ENCODE data around the gene NUTF2. TPM values are rescaled to one million over a fixed set of nuclear protein-coding genes. Genes with fewer than 3 reads are reported as not detected.

The NUTF2 gene
- total RNA-seq, 1 donor from 2014 or later, result 121 TPM

GRCh38 chr16:67804853-67805542, 41.7 kb upstream of the NUTF2 start:
- no peak for DNase-seq (ENCODE audit: extremely low spot score, unreplicated experiment)
- Mint-ChIP-seq H3K4me3 (ENCODE audit: unreplicated experiment) (peak overlapping the region; percentile 95), H3K9me3 (ENCODE audit: unreplicated experiment) (no peaks in the 10 kb centered on the region), H3K4me1 (ENCODE audit: unreplicated experiment) (peaks cover 19% of the 10 kb centered on the region), H3K27me3 (ENCODE audit: unreplicated experiment) (no peaks in the 10 kb centered on the region), H3K36me3 (ENCODE audit: unreplicated experiment) (peaks cover 9% of the 10 kb centered on the region), H3K27ac (ENCODE audit: unreplicated experiment) (peak overlapping the region; percentile 97)
- no peak for TF ChIP-seq CTCF (IDR thresholded peaks at IDR 0.05)

GRCh38 chr16:67805718-67806427, 40.9 kb upstream of the NUTF2 start:
- no peak for DNase-seq (ENCODE audit: extremely low spot score, unreplicated experiment)
- peak overlapping the region; percentile 97 for H3K27ac Mint-ChIP-seq (ENCODE audit: unreplicated experiment)
- H3K36me3 Mint-ChIP-seq (ENCODE audit: unreplicated experiment), result peaks cover 3% of the 10 kb centered on the region
- TF ChIP-seq CTCF (IDR thresholded peaks at IDR 0.05), result no peak
- no peaks in the 10 kb centered on the region for H3K27me3 Mint-ChIP-seq (ENCODE audit: unreplicated experiment)
- peaks cover 15% of the 10 kb centered on the region for H3K4me1 Mint-ChIP-seq (ENCODE audit: unreplicated experiment)
- no peaks in the 10 kb centered on the region for H3K9me3 Mint-ChIP-seq (ENCODE audit: unreplicated experiment)
- H3K4me3 Mint-ChIP-seq (ENCODE audit: unreplicated experiment), result peak overlapping the region; percentile 95

- peaks cover 15% of the 10 kb centered on the region for H3K4me1 Mint-ChIP-seq (ENCODE audit: unreplicated experiment)
- no peaks in the 10 kb centered on the region for H3K9me3 Mint-ChIP-seq (ENCODE audit: unreplicated experiment)
- peaks cover 2% of the 10 kb centered on the region for H3K36me3 Mint-ChIP-seq (ENCODE audit: unreplicated experiment)
- peak; percentile 99 for DNase-seq (ENCODE audit: extremely low spot score, unreplicated experiment)
- peak within 1 kb of the TSS; percentile 97 for H3K27ac Mint-ChIP-seq (ENCODE audit: unreplicated experiment)
- TF ChIP-seq CTCF (IDR thresholded peaks at IDR 0.05), result no peak
- no peaks in the 10 kb centered on the region for H3K27me3 Mint-ChIP-seq (ENCODE audit: unreplicated experiment)
- H3K4me3 Mint-ChIP-seq (ENCODE audit: unreplicated experiment), result peak within 1 kb of the TSS; percentile 95
Measured at GRCh38 chr16:67806428-67807147, 40.1 kb upstream of the NUTF2 start, which contains the start of the genes RANBP10 and TSNAXIP1. RANBP10 (minus strand) TSS chr16:67806560; CDS start chr16:67806536, 24 bp downstream. TSNAXIP1 (plus strand) TSS chr16:67806889; CDS start chr16:67807150, 261 bp downstream.

- Mint-ChIP-seq H3K9me3 (ENCODE audit: unreplicated experiment) (no peaks in the 10 kb centered on the region), H3K27me3 (ENCODE audit: unreplicated experiment) (peaks cover 2% of the 10 kb centered on the region), H3K4me3 (ENCODE audit: unreplicated experiment) (peak overlapping the region; percentile 95), H3K4me1 (ENCODE audit: unreplicated experiment) (peaks cover 15% of the 10 kb centered on the region), H3K27ac (ENCODE audit: unreplicated experiment) (peak overlapping the region; percentile 97), H3K36me3 (ENCODE audit: unreplicated experiment) (peaks cover 2% of the 10 kb centered on the region)
- no peak for TF ChIP-seq CTCF (IDR thresholded peaks at IDR 0.05)
- DNase-seq (ENCODE audit: extremely low spot score, unreplicated experiment), result no peak
Measured at GRCh38 chr16:67807148-67807682, 39.5 kb upstream of the NUTF2 start.

Data from osteocyte (in vitro differentiated cells).